ENCODE results near the gene LPP.
"Not testable (repeated sequence)": the region's sequence is repeated elsewhere in the genome, so short reads cannot be mapped to it uniquely, and the experiment has no call there.

Gene LPP

GRCh38 chr3:188154014-188154808 lies at the start of gene LPP:
Gene LPP, plus strand, starts transcription at chr3:188154157. Its CDS starts 251,964 bp downstream, at chr3:188406121.
- peak; percentile 8 for DNase-seq

- DNase-seq, result no peak
Measured at GRCh38 chr3:188106006-188106405, 48.0 kb upstream of the LPP start.

DNA sequence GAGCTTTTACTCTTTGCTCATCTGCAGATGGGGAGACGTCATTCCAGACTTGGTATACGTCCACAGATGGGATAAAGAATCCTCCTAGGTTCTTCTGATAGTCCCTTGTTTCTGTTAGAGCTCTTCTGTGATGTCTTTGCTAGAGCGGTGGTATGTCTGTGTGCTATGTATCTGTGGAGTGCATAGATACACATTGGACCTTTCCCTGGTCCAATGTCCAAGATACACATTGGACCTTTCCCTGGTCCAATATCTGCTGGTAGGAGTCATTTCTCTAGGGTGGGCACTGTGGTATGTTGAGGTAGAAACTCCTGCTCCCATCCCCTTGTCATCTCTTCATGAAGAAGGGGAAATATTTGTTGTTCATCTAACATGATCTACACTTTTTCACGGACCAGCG lies 47.5 kb upstream of the LPP start:
- no peak for DNase-seq

DNA sequence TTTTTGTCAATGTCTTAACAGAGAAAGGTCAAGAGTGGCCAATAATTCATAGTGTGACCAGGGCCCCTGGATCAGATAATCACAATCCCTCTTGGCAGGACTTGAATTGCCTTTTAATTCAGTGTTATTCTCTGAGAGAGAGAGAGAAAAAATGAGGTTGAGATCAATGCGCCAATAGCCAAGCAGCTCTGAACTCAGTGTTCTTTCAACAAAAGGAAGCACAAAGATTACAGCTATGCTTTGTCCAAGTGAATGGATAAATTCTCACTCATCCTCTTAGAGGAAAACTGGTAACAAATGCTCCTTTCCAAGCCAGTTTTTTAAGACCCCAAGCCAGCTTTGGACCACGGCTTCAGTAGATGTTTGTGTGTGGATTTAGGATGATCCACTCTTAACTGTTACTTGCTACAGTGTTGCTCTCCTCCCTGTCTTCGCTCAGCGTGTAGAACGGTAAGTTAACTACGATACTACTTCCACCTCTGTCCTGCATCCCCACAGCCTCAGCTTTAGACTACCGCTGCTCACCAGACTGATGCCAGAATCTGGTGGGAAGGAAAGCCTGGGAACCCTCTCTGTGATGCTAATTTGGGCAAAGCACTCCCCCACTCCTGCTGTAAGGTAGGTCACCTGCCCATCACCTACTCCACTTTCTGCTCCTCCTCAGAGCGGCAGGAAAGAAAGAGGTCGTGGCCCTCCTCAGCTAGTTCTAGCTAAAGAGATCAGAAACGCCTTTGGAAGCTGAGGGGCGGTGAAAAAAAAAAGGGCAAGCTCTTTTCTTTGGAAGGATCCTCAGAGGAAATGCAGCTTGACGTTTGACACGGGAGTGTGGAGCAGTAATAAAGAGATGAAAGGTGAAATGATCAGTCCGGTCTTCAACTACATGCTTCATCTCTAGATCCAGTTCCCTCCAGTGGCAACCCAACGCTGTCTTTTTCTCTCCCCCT lies 46.8 kb upstream of the LPP start:
- DNase-seq, result no peak

DNA sequence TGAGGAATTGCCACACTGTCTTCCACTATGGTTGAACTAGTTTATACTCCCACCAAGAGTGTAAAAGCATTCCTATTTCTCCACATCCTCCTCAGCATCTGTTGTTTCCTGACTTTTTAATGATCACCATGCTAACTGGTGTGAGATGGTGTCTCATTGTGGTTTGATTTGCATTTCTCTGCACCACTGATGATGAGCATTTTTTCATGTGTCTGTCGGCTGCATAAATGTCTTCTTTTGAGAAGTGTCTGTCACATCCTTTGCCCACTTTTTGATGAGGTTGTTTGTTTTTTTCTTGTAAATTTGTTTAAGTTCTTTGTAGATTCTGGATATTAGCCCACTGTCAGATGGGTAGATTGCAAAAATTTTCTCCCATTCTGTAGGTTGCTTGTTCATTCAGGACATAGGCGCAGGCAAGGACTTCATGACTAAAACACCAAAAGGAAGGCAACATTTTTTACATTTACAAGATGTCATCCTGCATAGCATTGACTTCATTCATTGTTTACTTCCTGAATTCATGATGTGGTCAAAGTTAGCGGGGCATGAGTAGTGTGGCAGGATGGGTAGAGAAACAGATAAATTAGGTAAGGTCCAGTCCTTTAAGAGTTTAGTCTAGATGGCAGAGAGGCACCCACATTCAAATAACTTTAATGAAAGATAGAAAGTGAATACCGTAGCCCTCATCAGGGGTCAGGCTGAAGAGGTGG lies 45.1 kb upstream of the LPP start:
- no peak for DNase-seq

DNA sequence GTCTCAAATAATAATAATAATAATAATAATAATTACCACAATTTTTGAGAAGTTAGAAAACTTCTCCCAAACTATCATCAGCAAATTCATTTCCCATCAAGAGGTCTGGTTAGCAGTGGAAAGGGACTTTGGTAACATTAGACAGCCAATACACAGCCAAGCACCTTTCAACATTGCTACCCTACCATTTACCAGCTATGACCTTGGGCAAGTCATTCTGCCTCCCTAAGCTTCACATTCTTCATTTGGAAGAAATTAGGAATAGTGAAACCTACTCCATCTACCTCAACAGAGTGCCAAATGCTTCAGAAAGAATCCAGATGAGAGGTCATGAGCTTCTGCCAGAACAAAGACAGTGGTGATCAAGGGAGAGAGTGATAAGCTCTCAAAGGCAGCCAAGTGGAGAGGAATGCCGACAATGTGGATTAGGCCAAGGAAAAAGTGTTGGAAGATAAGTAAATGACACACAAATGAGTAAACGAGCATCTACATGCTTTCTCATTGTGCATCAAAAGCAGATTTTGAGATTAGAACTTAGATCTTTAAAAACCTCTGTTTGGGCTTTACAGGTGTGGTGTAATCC lies 42.9 kb upstream of the LPP start:
- no peak for DNase-seq

GRCh38 chr3:188113756-188114155 lies 40.2 kb upstream of the LPP start:
- DNase-seq, result no peak

- DNase-seq, result no peak
Measured at GRCh38 chr3:188119846-188120245, 34.1 kb upstream of the LPP start.

DNA sequence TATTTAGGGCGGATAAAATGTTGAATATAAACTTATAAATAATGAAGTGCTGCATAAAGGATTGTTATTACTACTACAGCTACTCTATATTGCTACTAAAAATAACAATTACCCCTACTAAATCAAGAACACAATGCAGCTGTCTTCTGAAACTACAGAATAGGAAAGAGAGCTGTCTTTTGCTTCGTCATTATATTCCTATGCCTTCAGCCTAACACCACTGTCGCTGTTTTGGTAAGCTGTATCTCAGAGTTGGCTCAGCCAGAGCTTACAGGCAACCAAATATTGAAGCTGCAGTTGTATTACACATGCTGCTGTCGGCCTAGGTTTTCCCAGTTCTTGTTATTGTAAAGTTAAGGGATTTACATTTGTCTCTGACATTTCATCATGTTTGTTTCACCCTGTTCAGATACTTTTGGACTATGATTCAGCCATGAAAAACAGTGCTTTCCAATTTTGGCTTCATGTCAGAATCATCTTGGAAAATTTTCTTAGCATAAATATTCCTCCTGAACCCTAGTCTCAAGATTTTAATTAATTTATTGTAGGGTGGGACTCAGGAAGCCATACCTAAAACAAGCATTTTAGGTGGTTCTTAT lies 31.3 kb upstream of the LPP start:
- no peak for DNase-seq

GRCh38 chr3:188123170-188123905 lies 30.6 kb upstream of the LPP start:
- no peak for DNase-seq

DNA sequence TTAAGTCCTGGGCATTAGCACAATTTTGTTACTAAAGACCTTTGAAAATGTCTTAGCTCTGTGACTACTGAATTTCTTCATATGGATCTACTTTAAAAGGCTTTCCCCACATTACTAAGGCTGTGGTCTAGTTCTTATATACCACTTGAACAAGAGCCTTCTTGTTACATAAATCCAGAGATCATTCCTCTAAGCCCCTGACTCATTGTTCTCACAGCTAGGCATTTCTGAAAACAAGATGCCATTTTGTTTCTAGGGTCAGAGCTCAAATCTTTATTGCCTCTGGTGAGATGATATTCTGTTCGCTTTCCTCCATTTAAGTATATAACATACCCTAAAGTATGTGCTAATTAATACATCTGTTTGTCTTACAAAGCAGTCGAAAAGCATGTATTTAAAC lies 29.8 kb upstream of the LPP start:
- DNase-seq, result no peak

- DNase-seq, result no peak
Measured at GRCh38 chr3:188125076-188125475, 28.9 kb upstream of the LPP start.

DNA sequence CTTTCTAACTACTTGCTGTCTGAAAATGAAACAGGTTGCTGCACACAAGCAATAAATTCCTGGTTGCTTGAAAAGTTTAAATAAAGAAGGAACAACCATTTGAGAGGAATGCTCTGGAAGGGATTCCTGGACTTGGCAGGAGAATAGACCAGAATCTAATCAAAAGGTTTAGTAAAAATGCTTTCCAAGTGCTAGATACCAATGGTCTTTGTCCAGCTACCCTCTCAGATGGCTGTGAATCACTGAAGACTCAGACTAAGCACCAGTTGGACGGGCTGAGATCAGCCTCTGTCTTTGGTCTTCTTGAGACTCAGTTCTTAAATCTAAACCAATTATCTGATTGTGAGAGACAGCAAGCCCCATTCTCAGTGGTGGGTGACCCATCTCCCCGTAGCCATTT lies 27.7 kb upstream of the LPP start:
- no peak for DNase-seq

GRCh38 chr3:188126934-188127333 lies 27.0 kb upstream of the LPP start:
- no peak for DNase-seq

DNA sequence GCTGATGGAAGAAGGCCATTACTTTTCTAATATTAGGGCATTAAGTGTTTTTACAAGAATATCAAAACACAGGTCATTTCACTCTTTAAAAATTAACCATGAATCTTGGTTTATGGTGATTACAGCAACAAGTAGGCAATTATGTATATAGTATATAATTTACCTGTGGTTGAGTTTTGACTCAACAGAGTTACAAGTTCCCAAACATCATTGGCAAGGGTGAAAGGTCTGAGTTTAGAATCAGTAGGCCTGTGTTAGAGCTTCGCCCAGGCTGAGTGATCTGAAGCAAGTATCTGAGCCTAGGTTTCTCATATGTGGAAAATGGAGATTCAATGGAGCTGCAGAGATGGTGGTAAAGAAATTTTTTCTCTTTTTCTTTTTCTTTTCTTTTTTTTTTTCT lies 25.1 kb upstream of the LPP start:
- no peak for DNase-seq

DNA sequence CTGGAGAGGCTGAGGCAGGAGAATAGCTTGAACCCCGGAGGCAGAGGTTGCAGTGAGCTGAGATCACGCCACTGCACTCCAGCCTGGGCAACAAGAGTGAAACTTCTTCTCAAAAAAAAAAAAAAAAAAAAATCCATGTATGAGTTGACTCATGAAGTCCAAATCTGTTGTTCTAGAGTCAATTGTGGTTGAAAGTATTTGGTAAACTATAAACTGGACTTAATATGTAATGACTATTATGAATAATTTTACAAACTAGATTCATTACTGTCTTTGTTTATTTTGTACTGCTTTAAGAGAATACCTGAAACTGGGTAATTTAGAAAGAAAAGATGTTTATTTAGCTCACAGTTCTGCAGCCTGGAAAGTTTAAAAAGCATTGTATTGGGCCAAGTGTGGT lies 22.9 kb upstream of the LPP start:
- DNase-seq, result not testable (repeated sequence)

- DNase-seq, result no peak
Measured at GRCh38 chr3:188133219-188133618, 20.7 kb upstream of the LPP start.

DNA sequence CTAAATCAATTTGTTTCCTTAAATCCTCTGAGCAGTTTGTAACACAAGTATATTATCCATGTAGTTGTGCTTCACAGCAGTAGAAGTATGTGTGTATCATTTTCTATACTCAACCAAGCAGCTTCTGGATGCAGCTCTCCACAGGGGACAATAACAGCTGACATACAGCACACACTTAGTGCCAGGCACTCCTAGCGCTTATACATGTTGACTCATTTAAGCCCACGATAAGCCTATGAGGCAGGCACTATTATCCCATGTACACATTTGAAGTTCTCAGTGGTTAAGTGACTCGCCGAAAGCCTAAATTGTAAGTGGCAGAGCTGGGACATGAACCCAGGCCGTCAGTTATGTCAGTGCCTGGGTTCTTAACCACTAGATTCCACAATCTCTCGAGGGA lies 20.3 kb upstream of the LPP start:
- no peak for DNase-seq

- DNase-seq, result no peak
Measured at GRCh38 chr3:188134079-188134478, 19.9 kb upstream of the LPP start.

DNA sequence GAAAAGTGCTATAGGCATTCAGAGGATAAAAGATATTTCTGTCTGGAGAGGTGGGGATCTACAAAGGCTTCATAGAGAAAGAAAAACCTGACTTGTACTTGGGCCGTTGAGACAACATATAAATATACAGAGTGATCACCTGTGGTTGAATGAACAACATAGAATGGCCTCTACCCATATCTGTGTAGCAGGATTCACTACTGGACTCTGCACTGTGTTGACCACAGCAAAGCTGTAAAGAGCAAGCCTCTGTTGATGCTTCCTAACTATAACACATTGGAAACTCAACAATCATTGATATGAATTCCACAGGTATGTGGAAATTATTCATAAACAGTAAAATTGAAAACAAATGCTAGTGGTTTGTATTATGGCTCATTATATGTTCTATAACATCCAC lies 19.1 kb upstream of the LPP start:
- no peak for DNase-seq

- DNase-seq, result no peak
Measured at GRCh38 chr3:188135271-188135670, 18.7 kb upstream of the LPP start.

DNA sequence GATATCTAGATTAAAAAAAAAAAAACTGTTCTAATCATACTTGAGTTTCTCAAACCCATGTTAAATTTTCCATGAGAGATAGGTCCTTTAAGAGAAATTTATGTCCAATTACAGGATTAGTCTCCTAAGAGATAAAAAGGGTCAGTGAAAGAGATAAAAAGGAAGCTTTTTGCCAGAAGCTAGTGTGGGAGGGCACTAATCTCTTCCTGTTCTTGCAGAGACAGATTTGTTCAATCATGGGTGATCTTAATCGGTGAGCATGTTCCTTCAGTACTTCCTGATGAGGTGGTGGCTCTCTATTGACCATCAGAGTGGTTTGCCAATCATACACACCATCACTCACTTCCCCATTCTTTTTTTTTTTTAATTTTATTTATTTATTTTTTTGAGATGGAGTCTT lies 16.9 kb upstream of the LPP start:
- no peak for DNase-seq

Data from NCI-H1694 (cell line).